Activated B cell treated with CpG ODN at 0.5 μM for 24 hours (primary cell): ENCODE results near the gene ABRACL. TPM values are rescaled to one million over a fixed set of nuclear protein-coding genes. Genes with fewer than 3 reads are reported as not detected.
A peak's percentile ranks its signal among the peaks of the same experiment; 100 is the strongest.

Experiments used
- ATAC-seq: fragments of 200-7000 bp; cut with Tn5 transposase; one replicate; pipeline ENCODE4 v1.10.0; 2021; ENCODE audit warnings: low read depth, mild to moderate bottlenecking, moderate library complexity
- CTCF ChIA-PET: fragments of 350-600 bp; sonication (Branson Sonifier 250); formaldehyde crosslinking; loops from one replicate; lab custom pipeline; 2021; ENCODE audit warnings: antibody characterized with exemption; lab: Charles Lee
- POLR2A ChIA-PET: fragments of 350-600 bp; sonication (Branson Sonifier 250); formaldehyde crosslinking; loops from one replicate; lab custom pipeline; 2021; ENCODE audit warnings: antibody characterized with exemption; lab: Charles Lee
- DNase-seq: peaks from one replicate; pipeline ENCODE4 v3.0.0; 2022
- H3K27ac Mint-ChIP-seq: one replicate; pipeline ENCODE4 v1.8.0; 2020; ENCODE audit warnings: mixed read lengths
- H3K27me3 Mint-ChIP-seq: one replicate; pipeline ENCODE4 v1.8.0; 2021; ENCODE audit warnings: mixed read lengths
- H3K36me3 Mint-ChIP-seq: one replicate; pipeline ENCODE4 v1.8.0; 2021; ENCODE audit warnings: low read depth, mixed read lengths
- H3K4me1 Mint-ChIP-seq: one replicate; pipeline ENCODE4 v1.8.0; 2021; ENCODE audit warnings: mixed read lengths
- H3K4me3 Mint-ChIP-seq: one replicate; pipeline ENCODE4 v1.8.0; 2020; ENCODE audit warnings: mild to moderate bottlenecking, mixed read lengths
- H3K9me3 Mint-ChIP-seq: one replicate; pipeline ENCODE4 v1.8.0; 2020; ENCODE audit warnings: mixed read lengths
- CTCF ChIP-seq: fragments of 200-600 bp; IDR thresholded peaks from one replicate; pipeline ENCODE4 v1.8.0; 2022; ENCODE audit warnings: antibody characterized with exemption, mild to moderate bottlenecking
- intact Hi-C: fragments of 100-400 bp; cut with micrococcal nuclease; formaldehyde crosslinking; loops from one replicate; pipeline ENCODE4 v1.15.1; 2024
- total RNA-seq: library from RNA; stranded (reverse); gene quantifications from 2 replicates; pipeline ENCODE4 v1.2.3, GENCODE V29; 2022

Gene ABRACL
- total RNA-seq, 1 donor from 2014 or later, result 63.8 TPM

DNA sequence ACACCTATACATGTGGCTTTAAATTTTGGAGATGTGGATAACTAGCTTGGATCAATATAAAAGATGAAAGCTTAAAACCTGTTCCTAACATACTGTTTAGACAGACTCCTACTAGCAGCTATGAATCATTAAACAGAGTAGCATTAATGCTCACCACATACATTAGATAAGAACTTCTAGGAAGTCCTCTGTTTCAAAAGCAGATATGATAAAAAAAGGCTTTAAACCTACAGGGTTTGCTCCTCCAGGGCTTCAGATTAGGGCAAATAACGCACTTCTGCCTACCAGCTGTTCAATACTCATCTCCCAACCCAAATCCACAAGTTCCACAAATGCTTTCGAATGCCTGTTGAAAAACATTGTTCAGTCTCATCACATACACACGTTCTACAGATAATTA is 42.0 kb upstream of the ABRACL start:
- ChIA-PET CTCF (interaction anchor here (0.6 to 3.3 kb wide), 6 partner anchors 12 to 388 kb away, joined by 3 to 18 read pairs (median 3); partner anchors contain the start of gene CITED2), POLR2A (interaction anchor here (0.6 to 1.5 kb wide), 5 partner anchors 40 to 386 kb away, joined by 3 to 9 read pairs (median 4); partner anchors contain the start of gene CCDC28A)
- TF ChIP-seq CTCF, result no peak
- H3K4me3 Mint-ChIP-seq, result peak overlapping the region; percentile 88
- H3K4me1 Mint-ChIP-seq, result peaks cover 8% of the 10 kb centered on the region
- H3K27me3 Mint-ChIP-seq, result no peaks in the 10 kb centered on the region
- DNase-seq, result no peak
- peak overlapping the region; percentile 54 for H3K27ac Mint-ChIP-seq
- no peaks in the 10 kb centered on the region for H3K9me3 Mint-ChIP-seq
- intact Hi-C loops, result loop anchor here (2.0 to 10.0 kb wide), 5 partner anchors 18 to 582 kb away; partner anchors contain the start of genes CITED2 and HEBP2
- ATAC-seq, result no peak
- H3K36me3 Mint-ChIP-seq, result peaks cover 1% of the 10 kb centered on the region

DNA sequence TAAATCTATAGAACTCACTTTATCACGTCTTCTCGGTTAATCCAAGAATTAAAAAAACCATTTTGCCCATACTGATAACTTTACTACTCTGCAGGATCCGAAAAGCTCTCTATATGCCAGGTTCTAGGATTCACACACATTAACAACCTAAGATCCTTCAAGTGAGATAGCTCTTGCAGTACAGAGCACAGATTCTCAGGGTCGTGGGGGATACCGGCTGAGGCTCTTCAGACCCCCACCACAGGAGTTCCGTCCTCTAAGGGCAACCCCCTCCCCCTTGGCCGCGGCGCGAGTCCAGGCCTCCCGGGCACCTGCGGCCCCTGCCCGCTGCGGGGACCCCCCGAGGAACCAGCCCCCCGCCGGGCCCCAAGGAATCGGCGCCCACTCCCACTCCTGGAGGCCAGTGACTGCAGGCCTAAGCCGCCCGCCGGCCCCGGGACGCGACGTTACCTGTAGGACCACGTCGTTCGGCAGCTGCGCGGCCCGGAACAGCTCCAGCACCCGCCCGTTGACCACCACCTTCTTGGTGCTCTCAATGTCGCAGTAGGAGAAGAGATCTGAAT is 41.4 kb upstream of the ABRACL start:
- Mint-ChIP-seq H3K36me3 (peaks cover 1% of the 10 kb centered on the region), H3K4me3 (peak overlapping the region; percentile 88), H3K27ac (peak overlapping the region; percentile 55), H3K9me3 (no peaks in the 10 kb centered on the region), H3K27me3 (no peaks in the 10 kb centered on the region), H3K4me1 (peaks cover 6% of the 10 kb centered on the region)
- no peak for TF ChIP-seq CTCF
- intact Hi-C loops, result loop anchor here (2.0 to 10.0 kb wide), 5 partner anchors 18 to 582 kb away; partner anchors contain the start of genes CITED2 and HEBP2
- ChIA-PET CTCF (interaction anchor here (0.6 to 3.3 kb wide), 10 partner anchors 13 to 388 kb away, joined by 3 to 18 read pairs (median 3); partner anchors contain the start of gene CITED2), POLR2A (interaction anchor here (0.5 to 1.5 kb wide), 10 partner anchors 11 to 386 kb away, joined by 3 to 9 read pairs (median 4); partner anchors contain the start of gene CCDC28A)
- no peak for ATAC-seq
- DNase-seq, result no peak

GRCh38 chr6:138987643-138988468 is 40.7 kb upstream of the ABRACL start, which contains the start of gene REPS1:
REPS1 (minus strand) TSS chr6:138988253; CDS start chr6:138987682, 571 bp downstream.
- no peaks in the 10 kb centered on the region for H3K9me3 Mint-ChIP-seq
- peaks cover 7% of the 10 kb centered on the region for H3K4me1 Mint-ChIP-seq
- peak; percentile 94 for ATAC-seq
- H3K27ac Mint-ChIP-seq, result peak within 1 kb of the TSS; percentile 91
- DNase-seq, result peak; percentile 94
- peak within 1 kb of the TSS; percentile 92 for H3K4me3 Mint-ChIP-seq
- peaks cover 1% of the 10 kb centered on the region for H3K36me3 Mint-ChIP-seq
- no peaks in the 10 kb centered on the region for H3K27me3 Mint-ChIP-seq
- intact Hi-C loops, result loop anchor here (1.0 to 10.0 kb wide), 14 partner anchors 19 to 583 kb away; partner anchors contain the start of genes ABRACL, CCDC28A, CITED2 and HEBP2
- POLR2A ChIA-PET, result interaction anchor here (0.5 to 1.6 kb wide), 10 partner anchors 12 to 385 kb away, joined by 3 to 10 read pairs (median 4); partner anchors contain the start of genes ABRACL and CCDC28A
- TF ChIP-seq CTCF, result peak; percentile 91
- CTCF ChIA-PET, result interaction anchor here (0.7 to 3.3 kb wide), 13 partner anchors 21 to 387 kb away, joined by 3 to 25 read pairs (median 3); partner anchors contain the start of gene CITED2

- no peak for DNase-seq
These were observed 40.1 kb upstream of the ABRACL start for GRCh38 chr6:138988469-138988834.

More at GRCh38 chr6:138988469-138988834, 40.1 kb upstream of the ABRACL start:
- Mint-ChIP-seq H3K36me3 (peaks cover 1% of the 10 kb centered on the region), H3K27me3 (no peaks in the 10 kb centered on the region), H3K9me3 (peaks cover 3% of the 10 kb centered on the region), H3K4me1 (peaks cover 8% of the 10 kb centered on the region), H3K4me3 (peak overlapping the region; percentile 92), H3K27ac (peak overlapping the region; percentile 91)
- intact Hi-C loops, result loop anchor here (1.0 to 10.0 kb wide), 12 partner anchors 28 to 584 kb away; partner anchors contain the start of genes ABRACL, CCDC28A, HEBP2 and HECA
- ChIA-PET POLR2A (interaction anchor here (1.6 kb wide), 1 partner anchor 41 kb away, joined by 10 read pairs; the partner anchor contains the start of gene ABRACL), CTCF (interaction anchor here (0.8 to 2.4 kb wide), 8 partner anchors 20 to 231 kb away, joined by 3 to 25 read pairs (median 4); no protein-coding TSS in a partner anchor)
- peak; percentile 2 for ATAC-seq
- peak; percentile 20 for TF ChIP-seq CTCF
